Muscle of back (tissue), 11 donors: ENCODE results near the gene MTHFSD. TPM values are rescaled to one million over a fixed set of nuclear protein-coding genes. Genes with fewer than 3 reads are reported as not detected.

Source experiments
- DNase-seq, 3 donors: peaks; one replicate each; pipeline versions ENCODE4 v3.0.0 to v3.0.0-alpha.2; 2013
- polyA plus RNA-seq, 10 donors: library from polyadenylated mRNA; unstranded; fragments of 120-200 nt; gene quantifications; one replicate each; pipeline ENCODE4 v1.2.1, GENCODE V29; 2013; ENCODE audit not compliant: insufficient read length in 10 of 10

MTHFSD gene
- polyA plus RNA-seq, 10 donors, result 10.4 to 15.1 (median 12.5) TPM

- no peak for DNase-seq
Measured at GRCh38 chr16:86530251-86531190, 24.5 kb downstream of the MTHFSD start.

- DNase-seq, result no peak
Measured at GRCh38 chr16:86529160-86529559, 25.9 kb downstream of the MTHFSD start.

- no peak for DNase-seq
Measured at GRCh38 chr16:86528061-86528929, 26.7 kb downstream of the MTHFSD start.

- DNase-seq, result no peak
Measured at GRCh38 chr16:86527366-86527765, 27.7 kb downstream of the MTHFSD start.

GRCh38 chr16:86525696-86526095 is 29.3 kb downstream of the MTHFSD start:
- no peak for DNase-seq

GRCh38 chr16:86524029-86524428 is 31.0 kb downstream of the MTHFSD start:
- DNase-seq, result no peak

GRCh38 chr16:86523166-86523740 is 31.8 kb downstream of the MTHFSD start:
- DNase-seq, result no peak

- no peak for DNase-seq
Measured at GRCh38 chr16:86522634-86523033, 32.4 kb downstream of the MTHFSD start.

- DNase-seq, result no peak
Measured at GRCh38 chr16:86521236-86522197, 33.5 kb downstream of the MTHFSD start.

- no peak for DNase-seq
Measured at GRCh38 chr16:86520317-86521210, 34.5 kb downstream of the MTHFSD start.

- DNase-seq, result peak in 2 of 3 donors; percentile 66 to 77
Measured at GRCh38 chr16:86519649-86520316, 35.3 kb downstream of the MTHFSD start.

- DNase-seq, result no peak
Measured at GRCh38 chr16:86519007-86519648, 35.9 kb downstream of the MTHFSD start.

- DNase-seq, result peak in 2 of 3 donors; percentile 55 to 77
Measured at GRCh38 chr16:86517652-86518258, 37.3 kb downstream of the MTHFSD start.

GRCh38 chr16:86517033-86517432 is 38.0 kb downstream of the MTHFSD start:
- DNase-seq, result no peak

- DNase-seq, result no peak
Measured at GRCh38 chr16:86516623-86517003, 38.4 kb downstream of the MTHFSD start.

GRCh38 chr16:86515777-86516622 is 39.0 kb downstream of the MTHFSD start:
- no peak for DNase-seq

GRCh38 chr16:86515413-86515776 is 39.6 kb downstream of the MTHFSD start:
- DNase-seq, result no peak
